Bone marrow (tissue), 2 donors: ENCODE results near the gene FILIP1L.
"Not testable (repeated sequence)": the region's sequence is repeated elsewhere in the genome, so short reads cannot be mapped to it uniquely, and the experiment has no call there.

ENCODE experiments used
- DNase-seq, 2 donors: peaks; one replicate each; lab custom pipeline; 2025; lab: John Stamatoyannopoulos, UW

FILIP1L gene

DNA sequence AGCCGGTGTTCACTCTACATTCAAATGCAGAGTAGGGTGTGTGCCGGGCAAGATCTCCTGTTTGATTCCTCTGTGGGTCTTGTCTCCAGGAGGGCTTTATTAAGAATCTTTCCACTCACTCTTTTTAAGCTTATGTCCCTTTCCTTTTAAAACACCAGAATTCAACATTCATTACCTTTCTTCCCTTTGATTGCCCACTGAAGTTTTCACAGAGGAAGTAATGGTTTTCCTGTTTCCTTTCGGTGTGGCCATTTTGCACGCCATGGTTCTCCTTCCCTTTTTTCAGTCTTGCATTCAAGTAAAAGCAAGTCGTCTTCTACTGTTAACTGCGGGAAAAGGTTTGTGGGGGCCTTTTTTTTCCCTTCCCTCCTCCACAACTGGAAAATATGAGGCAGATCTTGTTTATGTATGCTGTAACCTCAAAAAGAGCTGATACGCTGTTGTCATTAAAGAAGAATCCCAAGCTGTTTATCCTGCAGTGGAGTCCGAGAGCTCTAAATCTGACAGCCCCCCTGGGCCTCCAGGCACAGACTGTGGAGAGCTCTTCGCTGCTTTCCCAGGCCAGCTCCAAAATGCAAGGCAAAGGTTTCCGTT lies 40.5 kb downstream of the FILIP1L start:
- peak; percentile 8 to 35 for DNase-seq

DNA sequence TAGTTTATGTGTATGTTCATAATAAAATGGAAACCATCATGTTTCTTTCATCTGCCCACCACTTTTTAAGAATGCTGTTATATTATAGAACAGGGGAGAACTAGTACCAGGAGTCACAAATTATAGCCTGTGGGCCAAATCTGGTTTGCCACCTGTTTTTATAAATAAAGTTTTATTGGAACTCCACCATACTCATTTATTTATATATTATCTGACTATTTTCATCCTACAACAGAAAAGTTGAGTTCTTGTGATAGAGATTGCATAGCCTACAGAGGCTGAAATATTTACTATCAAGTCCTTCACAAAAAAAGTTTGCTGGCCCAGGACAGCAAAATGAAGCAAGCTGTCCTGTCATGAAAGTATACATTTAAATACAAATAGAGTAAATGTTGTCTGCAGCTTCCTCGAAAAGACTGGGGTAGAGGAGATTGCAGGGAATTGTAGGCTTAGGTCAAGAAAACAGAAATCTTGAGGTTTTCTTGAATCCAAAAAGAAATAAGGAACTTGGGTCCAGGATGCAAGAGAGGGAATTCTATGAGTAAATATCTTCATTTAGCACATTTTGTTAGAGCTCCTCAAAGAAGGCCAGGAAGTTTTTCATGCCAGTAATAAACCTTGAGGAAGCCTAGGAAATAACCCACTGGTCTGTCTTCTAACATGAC lies 41.1 kb downstream of the FILIP1L start:
- no peak for DNase-seq

DNA sequence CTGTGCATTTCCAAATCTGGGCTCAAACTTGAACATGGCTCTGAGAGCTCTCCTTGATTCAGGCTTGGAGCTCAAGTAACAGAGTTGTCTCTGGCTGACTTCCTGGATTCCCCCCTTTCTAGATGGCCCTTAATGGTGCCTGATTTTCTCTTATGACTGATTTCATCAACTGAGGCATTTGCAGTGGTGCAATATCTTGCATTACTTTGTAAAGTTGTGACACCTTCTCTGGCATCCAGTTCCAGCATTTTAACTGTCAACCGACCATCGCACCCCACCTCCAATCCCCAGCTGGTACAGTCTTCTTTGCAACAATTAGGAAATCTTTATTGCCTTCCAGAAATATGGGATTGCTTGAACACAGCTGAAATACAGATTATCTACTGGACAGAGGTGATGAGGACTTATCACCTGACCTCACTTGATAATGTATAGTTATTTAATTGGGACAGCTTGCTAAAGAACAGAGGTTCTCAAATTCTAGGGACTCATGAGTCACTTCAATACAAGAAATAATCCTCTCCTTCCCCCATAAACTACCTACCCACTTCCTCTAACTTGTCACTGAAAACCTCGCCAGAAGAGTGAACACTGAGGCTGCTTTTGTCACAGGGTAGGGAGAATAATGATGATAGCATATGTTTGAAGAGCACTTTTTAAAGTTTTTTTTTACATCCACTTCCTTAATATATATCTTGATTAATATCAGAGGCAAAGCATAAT lies 41.8 kb downstream of the FILIP1L start:
- DNase-seq, result peak in 1 of 2 donors; percentile 82

DNA sequence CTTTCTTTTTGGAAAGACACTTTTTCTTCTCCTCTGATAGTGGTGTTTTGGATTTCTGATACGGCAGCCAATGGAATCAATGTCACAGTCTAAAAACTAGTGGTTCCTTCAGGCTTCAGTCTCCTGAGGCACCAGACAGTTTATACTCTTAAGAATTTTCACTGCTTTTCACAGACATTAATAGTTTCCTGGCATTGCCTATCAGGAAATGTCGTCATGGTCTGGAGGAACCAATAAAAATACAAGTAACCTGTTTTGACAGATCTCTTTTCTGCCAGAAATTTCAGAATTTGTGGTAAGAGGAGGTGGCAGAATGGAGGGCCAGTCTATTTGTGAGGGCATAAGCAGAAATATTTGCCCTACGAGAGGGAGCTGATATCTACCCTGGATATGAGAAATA lies 44.8 kb downstream of the FILIP1L start:
- DNase-seq, result no peak

DNA sequence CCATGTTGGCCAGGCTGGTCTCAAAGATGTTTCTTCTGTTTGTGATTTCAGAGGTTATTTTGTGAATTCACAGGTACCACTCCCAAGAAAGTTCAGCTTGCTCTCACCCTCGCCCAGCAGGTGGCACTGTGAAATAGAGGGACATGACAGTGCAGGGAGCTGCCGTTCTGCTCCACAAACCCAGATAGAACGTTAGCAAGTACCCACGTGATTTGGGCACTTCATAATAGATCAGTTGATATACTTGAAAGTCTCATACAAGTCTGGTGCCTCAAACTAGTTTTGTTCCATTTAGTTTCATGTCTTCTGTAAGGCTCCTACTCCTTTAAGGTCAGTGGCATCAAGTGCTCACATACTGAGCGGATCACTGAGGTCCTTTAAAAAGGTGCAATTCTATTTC lies 45.5 kb downstream of the FILIP1L start:
- DNase-seq, result peak; percentile 36 to 73

DNA sequence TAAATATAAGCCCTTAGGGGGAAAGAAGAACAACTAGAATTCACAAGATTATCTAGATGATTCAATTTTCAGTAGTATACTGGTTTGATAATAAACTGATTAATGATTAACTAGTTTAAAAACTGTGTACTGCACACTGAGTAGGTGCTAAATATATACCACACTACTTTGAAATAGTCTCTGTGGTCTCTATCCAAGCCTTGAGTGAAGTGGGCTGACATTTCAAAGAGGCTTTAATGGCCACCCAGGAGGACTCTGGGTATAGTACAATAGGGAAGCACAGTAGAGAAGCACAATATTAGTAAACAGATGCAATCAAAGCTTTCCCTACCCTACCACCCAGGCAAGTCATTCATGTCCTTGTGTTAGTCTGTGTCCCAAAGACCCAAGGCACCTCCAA lies 46.7 kb downstream of the FILIP1L start:
- no peak for DNase-seq

DNA sequence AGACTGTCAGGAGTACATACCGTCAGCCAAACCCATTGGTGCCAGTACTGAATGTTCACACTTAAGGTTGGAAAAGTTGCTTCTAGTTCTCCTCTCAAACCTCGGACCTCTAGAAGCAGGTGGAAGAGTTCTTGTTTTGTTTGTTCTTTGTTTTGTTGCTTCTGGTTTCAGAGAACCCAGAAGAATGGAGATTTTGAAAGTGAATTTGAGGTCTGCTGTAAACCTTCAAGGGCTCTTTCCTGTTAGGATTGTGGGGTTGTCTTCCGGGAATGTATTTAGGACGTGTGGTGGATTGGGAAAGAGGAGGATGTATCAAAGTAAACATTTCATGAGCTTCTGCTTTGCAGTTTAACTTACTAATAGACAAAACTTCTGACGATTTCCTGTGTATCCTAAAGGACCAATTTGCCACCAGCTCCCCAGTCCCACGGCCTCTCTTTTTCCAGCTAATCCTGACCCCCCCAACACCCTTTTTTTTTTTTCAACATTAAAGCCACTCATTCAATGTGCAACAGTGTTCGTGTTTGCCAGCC lies 50.3 kb downstream of the FILIP1L start:
- no peak for DNase-seq

DNA sequence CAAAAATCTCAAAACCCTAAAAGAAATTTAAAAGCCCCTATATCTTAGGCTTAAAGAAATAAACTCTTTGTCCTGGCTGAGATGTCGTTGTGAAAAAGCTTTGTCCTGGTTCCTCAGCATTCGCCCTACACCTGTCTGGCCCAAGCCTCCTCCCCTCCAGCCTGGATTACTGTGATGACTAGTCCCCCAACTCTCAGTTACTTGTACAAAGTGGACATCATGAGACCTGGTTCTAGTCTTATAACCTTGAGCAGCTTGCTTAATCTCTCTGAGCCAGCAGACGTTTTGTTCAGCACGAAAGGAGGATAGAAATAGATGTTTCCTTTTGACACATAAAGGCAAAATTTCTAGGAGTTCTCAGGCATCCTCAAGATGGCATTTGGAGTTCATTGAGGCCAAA lies 51.6 kb downstream of the FILIP1L start:
- DNase-seq, result no peak

DNA sequence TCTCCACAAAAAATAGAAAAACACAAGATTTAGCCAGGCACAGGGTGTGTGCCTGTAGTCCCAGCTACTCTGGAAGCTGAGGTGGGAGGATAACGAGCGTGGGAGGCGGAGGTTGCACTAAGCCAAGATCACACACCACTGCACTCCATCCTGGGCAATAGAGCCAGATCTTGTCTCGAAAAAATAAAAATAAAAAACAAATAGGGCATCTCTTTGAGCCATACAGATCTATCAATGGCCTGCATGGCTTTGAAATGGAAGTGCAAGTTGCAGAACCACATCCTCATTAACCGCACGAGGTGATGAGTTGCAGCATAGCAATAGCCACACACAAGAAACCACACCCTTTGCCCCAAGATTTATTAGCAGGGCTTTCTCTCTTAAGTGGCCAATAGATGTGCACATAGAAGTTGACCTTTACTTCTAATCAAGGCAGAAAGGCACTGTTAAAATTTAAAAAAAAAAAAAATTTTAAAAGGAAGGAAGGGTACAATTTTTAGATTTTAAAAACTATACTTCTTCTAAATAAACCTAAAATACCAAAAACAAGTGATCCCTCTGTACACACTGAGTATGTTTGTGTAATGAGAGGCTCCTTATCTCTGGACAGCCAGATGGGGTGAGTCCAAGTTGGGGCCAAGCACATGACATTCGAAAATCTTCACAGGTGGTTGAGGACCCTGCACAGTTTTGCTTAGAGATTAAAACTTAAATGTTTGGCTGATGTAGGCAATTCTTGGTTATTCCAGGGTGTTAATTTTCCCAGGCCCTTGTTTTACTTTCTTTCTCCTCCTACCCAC lies 53.4 kb downstream of the FILIP1L start:
- no peak for DNase-seq

DNA sequence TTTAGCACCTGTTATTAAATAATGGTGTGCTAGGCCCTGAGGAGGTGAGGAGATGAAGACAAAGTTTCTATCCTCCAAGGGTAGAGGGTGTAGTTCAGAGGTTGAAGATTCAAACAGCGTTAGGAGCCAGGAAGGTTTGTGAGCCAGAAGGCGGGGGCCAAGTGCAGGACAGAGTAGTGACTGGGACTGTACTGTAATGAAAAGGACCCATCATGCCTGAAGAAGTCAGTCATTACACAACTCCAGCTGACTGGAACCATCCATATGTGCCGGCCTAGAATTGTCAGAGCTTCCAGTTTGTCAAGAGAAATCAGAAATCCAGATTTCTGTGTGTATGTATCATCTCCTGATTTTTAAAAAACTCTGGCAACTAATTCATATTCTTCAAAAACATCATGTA lies 54.8 kb downstream of the FILIP1L start:
- DNase-seq, result no peak

DNA sequence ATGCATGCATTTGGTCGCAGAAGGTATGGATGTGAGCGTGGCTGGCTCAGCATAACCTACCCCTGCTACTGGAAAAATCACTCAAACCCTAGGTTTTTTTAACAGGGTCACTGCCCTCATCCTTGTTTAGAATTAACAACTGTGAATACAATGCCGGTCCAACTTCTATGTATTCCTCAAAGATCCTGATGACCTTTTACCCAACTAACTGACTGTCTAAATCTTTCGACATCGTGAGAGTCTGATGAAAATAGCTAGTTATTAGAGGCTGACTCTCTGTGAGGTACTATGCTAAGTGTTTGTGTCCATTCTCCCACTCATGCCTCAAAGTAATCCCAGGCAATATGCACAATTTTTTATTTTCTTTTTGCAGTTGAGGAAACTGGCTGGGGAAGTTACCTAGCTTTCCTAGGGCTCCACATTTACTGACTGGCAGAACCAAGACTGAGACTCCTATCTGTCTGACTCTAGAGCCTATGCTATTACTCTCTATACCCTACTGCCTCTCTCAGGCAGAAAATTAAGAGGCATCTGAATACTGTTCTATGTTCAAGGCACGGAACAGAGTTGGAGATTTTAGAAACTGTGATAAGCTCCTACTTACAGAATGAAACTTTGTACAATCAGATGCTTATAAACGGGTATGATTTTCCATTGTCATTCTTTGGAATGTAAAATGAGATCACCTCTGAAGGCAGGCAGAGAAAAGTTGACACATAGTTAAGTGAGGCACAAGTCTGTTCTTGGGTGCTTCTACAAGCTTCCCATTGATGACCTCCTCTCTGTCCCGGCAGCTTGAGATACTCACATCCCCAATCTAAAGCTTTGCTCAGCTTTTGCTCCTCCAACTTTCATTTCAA lies 56.4 kb downstream of the FILIP1L start:
- no peak for DNase-seq

DNA sequence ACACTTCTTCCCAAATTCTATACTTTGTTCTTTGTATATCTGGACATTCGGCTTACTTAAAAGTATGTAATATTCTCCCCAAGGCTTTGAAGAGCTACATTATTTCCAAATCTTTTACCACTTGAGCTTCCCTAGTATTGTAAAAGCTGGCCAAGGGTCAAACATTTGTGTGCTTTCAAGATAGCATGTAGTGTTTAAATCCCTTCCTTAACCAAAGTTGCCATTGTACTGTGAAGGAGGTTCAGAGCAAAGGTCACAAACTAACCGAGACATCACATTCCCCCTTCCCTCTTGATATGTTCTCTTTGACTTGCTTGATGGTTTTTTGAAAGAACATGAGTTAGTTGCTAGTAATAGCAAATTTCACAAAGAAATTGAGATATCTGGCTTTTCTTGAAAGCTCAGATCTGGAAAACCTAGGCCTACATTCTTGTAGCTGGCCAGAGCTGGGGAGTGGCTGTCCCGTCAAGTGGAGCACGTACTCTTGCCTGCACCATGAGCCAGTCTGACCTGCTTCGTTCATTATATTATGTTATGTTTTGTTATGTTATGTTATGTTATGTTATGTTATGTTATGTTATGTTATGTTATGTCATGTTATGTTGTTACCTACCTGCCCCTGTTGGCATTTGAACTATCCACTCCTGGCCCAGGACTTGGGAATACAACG lies 60.2 kb downstream of the FILIP1L start:
- no peak for DNase-seq

DNA sequence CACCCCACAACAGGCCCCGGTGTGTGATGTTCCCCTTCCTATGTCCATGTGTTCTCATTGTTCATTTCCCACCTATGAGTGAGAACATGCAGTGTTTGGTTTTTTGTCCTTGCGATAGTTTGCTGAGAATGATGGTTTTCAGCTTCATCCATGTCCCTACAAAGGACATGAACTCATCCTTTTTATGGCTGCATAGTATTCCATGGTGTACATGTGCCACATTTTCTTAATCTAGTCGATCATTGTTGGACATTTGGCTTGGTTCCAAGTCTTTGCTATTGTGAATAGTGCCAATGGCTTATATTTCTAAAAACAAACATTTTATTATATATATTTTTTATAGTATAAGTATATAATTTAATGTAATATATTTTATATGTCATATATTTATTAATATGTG lies 62.8 kb downstream of the FILIP1L start:
- DNase-seq, result not testable (repeated sequence)

DNA sequence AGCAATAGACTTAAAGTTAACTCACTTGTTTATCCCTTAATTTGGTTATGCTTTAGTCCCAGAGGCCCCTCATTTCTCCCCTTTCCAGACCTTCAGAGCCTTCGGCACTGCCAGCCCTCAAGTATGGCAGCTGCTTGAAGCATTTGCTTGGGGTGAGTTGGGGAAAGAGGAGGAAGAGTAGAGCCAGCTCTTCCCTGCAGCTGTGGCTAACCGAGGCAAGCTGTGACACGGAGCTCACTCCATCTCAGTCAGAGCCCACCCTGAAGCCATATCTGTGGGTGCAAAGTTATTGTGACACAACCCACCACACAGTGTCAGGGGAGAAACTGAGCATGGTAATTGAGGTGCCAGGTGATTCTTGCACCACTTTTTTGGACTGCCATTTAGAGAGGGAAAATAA lies 66.1 kb downstream of the FILIP1L start:
- no peak for DNase-seq

DNA sequence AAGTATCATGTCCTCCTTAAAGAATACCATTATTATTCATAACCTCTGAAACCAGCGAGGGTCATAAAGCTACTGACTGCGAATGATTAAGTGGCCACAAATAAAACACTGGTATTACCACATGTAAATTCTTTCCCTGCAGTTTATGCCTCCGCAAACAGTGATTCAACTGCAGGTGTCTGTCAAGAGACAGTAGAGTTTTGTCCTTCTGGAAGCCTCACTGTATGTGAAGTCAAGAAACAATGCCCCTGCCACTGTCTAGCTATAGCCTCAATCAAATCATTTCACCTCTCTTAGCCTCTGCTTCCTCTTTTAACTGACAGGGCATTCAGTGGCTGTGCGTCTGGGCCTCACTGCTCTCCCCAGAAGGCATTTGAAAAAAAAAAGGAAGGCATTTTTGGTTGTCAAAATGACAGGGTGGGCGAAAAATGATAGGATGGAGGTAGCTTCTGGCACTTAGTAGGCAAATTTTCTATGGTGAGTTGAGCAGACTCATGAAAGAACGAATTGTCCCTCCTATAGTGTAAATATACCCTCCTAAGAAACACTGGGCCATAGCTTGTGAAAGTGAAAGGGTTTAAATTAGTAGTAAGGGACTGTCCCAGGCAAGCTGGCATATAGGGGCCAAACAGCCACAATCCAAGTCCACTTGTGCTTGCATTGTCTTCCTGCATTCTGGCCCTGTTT lies 66.7 kb downstream of the FILIP1L start:
- DNase-seq, result peak; percentile 3 to 45

DNA sequence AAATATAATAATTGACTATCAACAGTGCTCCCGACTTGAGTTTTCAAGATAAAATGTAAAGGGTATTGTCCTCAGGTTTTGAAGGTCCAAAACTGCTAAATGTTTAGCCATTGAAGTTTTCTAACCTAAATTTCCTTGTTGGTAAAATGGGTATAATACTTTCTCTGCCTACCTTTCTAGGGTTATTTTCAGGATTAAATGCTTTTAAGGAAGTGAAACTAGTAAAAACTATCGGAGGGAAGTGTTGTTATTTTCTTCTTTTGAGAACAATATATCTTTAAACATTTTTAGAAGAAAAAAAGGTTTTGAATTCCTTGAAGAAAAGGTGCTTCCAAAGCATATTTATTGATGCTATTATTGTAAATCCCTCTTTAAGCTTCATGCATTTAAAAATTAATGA lies 67.3 kb downstream of the FILIP1L start:
- DNase-seq, result no peak

DNA sequence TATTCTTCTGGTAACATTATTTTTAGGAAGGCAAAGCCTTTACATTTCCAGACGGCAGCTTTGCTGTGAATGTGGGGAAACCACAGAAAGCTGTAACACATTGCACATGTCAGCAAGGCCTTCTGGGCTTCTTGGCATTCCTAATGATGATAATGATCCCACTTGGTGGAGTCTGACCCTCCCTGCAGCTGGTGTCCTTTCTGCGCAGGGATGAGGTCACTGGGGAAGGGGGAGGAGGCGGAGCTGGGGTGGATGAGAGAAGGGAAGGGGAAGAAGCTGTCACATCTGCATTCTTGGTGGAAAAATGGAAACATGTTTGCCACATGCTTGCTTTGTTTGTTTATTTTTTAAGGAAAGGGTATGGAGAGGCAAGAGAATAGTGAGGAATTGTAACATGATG lies 68.6 kb downstream of the FILIP1L start:
- DNase-seq, result no peak

DNA sequence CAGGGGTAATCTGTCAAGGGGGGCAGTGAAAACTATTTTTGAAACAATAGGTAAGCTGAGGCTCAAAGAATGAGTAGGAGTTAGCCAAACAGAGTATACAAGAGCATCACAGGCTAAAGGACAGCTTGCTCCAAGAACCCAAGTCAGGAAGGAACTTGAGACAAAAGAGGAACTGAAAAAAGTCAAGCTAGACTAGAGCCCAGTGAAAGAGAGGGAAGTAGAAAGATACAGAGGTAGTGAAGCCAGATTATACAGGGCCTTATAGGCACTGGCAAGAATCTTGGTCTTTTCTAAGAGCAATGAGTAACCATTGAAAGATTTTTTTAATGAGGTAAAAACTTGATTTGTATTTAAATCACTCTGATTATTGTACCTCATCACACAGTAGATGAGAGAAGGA lies 69.9 kb downstream of the FILIP1L start:
- DNase-seq, result peak in 1 of 2 donors; percentile 82

DNA sequence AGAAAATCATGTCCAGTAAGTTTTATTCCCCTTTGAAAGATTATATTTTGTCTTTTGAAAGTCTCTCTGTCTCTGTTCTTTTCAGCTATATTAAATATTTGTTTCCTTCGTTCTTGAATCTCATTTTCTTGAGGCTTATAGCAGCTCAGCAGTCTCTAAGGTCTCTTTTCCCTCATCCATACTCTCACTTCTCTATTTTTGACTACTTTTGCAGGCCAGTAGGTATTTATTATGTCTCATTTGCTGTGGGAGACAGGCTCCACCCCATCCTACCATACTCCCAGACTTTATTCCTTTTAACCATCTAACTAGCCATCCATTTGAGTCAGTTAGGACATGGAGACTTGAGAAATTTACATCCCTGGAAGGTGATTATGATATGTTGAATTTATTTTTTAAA lies 71.0 kb downstream of the FILIP1L start:
- DNase-seq, result no peak
